Neuronal stem cell (in vitro differentiated cells): ENCODE data around the gene TAS2R16.

ENCODE experiments used
- DNase-seq: peaks from one replicate; pipeline ENCODE4 v3.0.0-alpha.2; 2013; ENCODE audit warnings: low spot score
- H2AFZ ChIP-seq: one replicate; pipeline ENCODE4 v1.6.1; 2013; ENCODE audit warnings: mild to moderate bottlenecking, low read length, inconsistent platforms
- H2AK5ac ChIP-seq: 2 replicates; pipeline ENCODE4 v1.6.1; 2013; ENCODE audit warnings: low read depth, mild to moderate bottlenecking, inconsistent platforms, low read length, moderate library complexity, mixed read lengths
- H2BK120ac ChIP-seq: 2 replicates; pipeline ENCODE4 v1.6.1; 2013; ENCODE audit warnings: low read depth, mild to moderate bottlenecking, inconsistent platforms, low read length, moderate library complexity, mixed read lengths
- H2BK12ac ChIP-seq: one replicate; pipeline ENCODE4 v1.6.1; 2013; ENCODE audit warnings: low read length, inconsistent platforms
- H2BK15ac ChIP-seq: 2 replicates; pipeline ENCODE4 v1.6.1; 2013; ENCODE audit warnings: mild to moderate bottlenecking, low read length, inconsistent platforms, mixed read lengths
- H2BK5ac ChIP-seq: one replicate; pipeline ENCODE4 v1.6.1; 2013; ENCODE audit warnings: inconsistent platforms, mild to moderate bottlenecking, low read length, moderate library complexity
- H3K14ac ChIP-seq: one replicate; pipeline ENCODE4 v1.6.1; 2013; ENCODE audit warnings: low read length, inconsistent platforms
- H3K18ac ChIP-seq: 2 replicates; pipeline ENCODE4 v1.6.1; 2013; ENCODE audit warnings: low read length, inconsistent platforms
- H3K23ac ChIP-seq: 2 replicates; pipeline ENCODE4 v1.6.1; 2013; ENCODE audit warnings: low read depth, mild to moderate bottlenecking, mixed read lengths, low read length, inconsistent platforms; ENCODE audit not compliant: poor library complexity
- H3K27ac ChIP-seq: replicated peaks from 3 replicates; pipeline ENCODE4 v1.5.1; 2013; ENCODE audit warnings: low read length, inconsistent platforms
- H3K27me3 ChIP-seq, 3 experiments: 2 replicates each; pipeline ENCODE4 v1.6.1; 2013; ENCODE audit warnings: low read length in 3 of 3, mild to moderate bottlenecking in 2 of 3, inconsistent platforms in 1 of 3, low read depth in 1 of 3, mixed read lengths in 1 of 3, moderate library complexity in 1 of 3; ENCODE audit not compliant: control insufficient read depth in 3 of 3, insufficient read depth in 3 of 3
- H3K36me3 ChIP-seq, 2 donors: replicated peaks in 1 of 2; 2 replicates each; pipeline ENCODE4 v1.6.1; 2013; ENCODE audit warnings: low read length in 2 of 2; ENCODE audit not compliant: control insufficient read depth in 2 of 2, insufficient read depth in 2 of 2
- H3K4ac ChIP-seq: 2 replicates; pipeline ENCODE4 v1.6.1; 2013; ENCODE audit warnings: inconsistent platforms, mild to moderate bottlenecking, low read length, moderate library complexity
- H3K4me1 ChIP-seq, 2 donors: 1 replicate in 1 of 2; 2 replicates in 1 of 2; pipeline ENCODE4 v1.6.1; 2013; ENCODE audit warnings: low read length in 2 of 2, low read depth in 1 of 2; ENCODE audit not compliant: control insufficient read depth in 2 of 2, insufficient read depth in 1 of 2
- H3K4me2 ChIP-seq: one replicate; pipeline ENCODE4 v1.6.1; 2013; ENCODE audit warnings: mild to moderate bottlenecking, low read length, inconsistent platforms; ENCODE audit not compliant: insufficient read depth, poor library complexity, severe bottlenecking
- H3K4me3 ChIP-seq, 2 donors: 2 replicates each; pipeline ENCODE4 v1.5.1; 2013; ENCODE audit warnings: low read length in 2 of 2, mild to moderate bottlenecking in 2 of 2, inconsistent platforms in 1 of 2, moderate library complexity in 1 of 2
- H3K79me1 ChIP-seq: one replicate; pipeline ENCODE4 v1.6.1; 2013; ENCODE audit warnings: low read depth, mild to moderate bottlenecking, inconsistent platforms, low read length, moderate library complexity
- H3K9ac ChIP-seq: one replicate; pipeline ENCODE4 v1.6.1; 2013; ENCODE audit warnings: mild to moderate bottlenecking, low read depth, low read length, inconsistent platforms; ENCODE audit not compliant: poor library complexity
- H3K9me3 ChIP-seq, 2 donors: replicated peaks in 1 of 2; 2 replicates each; pipeline versions ENCODE3 to v1.6.1; 2013; ENCODE audit warnings: low read length in 2 of 2, mild to moderate bottlenecking in 2 of 2, inconsistent platforms in 1 of 2, low read depth in 1 of 2, mixed read lengths in 1 of 2, moderate library complexity in 1 of 2; ENCODE audit not compliant: control insufficient read depth in 2 of 2, insufficient read depth in 1 of 2
- H4K8ac ChIP-seq: one replicate; pipeline ENCODE4 v1.6.1; 2013; ENCODE audit warnings: low read depth, mild to moderate bottlenecking, inconsistent platforms, low read length, moderate library complexity
- H4K91ac ChIP-seq: one replicate; pipeline ENCODE4 v1.6.1; 2013; ENCODE audit warnings: low read length, low read depth, mild to moderate bottlenecking, inconsistent platforms; ENCODE audit not compliant: poor library complexity
- WGBS, 2 donors: extraction: QIAGEN DNeasy Blood & Tissue Kit; methylation state at CpG; one replicate each; pipeline ENCODE4 v1.1.7; 2013; ENCODE audit warnings: missing lambda C conversion rate in 2 of 2, mixed read lengths in 1 of 2; ENCODE audit not compliant: insufficient read length in 2 of 2, insufficient replicate concordance in 1 of 2; ENCODE audit errors: extremely low coverage in 2 of 2; 5-methylcytosine and 5-hydroxymethylcytosine counted together

The TAS2R16 gene

DNA sequence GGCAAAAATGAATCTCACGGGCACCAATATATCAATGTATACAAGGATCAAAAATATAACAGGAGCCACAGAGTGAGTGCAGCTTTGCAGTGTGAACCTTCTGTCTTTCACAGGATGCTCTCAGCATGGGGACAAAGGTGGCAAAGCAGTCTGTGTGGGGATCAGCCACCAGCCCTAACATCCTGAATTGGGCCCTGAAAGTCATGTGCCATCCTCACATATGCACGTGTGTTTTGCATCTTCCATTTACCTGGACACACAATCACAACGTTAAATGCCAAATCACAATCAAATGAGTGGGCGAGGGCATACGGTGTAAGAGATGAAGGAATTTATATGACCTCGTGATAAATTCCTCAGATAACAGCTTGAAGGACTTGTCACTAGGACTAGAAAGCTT is 6.5 kb downstream of the TAS2R16 start:
- Histone ChIP-seq H3K4me3 (no peak overlapping the region), H2BK5ac (no peak overlapping the region), H2BK120ac (no peak overlapping the region), H4K8ac (no peak overlapping the region), H2AK5ac (no peak overlapping the region), H3K4ac (no peak overlapping the region), H3K14ac (no peak overlapping the region), H3K36me3 (no peaks in the 10 kb centered on the region), H3K27me3 (no peaks in the 10 kb centered on the region), H3K79me1 (no peaks in the 10 kb centered on the region), H3K23ac (no peak overlapping the region), H2BK15ac (no peak overlapping the region), H3K4me2 (no peak overlapping the region), H3K27ac (no peak overlapping the region), H3K9ac (no peak overlapping the region), H3K4me1 (peaks cover 0 to 2% of the 10 kb centered on the region in 2 donors), H2AFZ (no peak overlapping the region), H3K18ac (no peak overlapping the region), H2BK12ac (no peak overlapping the region), H4K91ac (no peak overlapping the region), H3K9me3 (no peaks in the 10 kb centered on the region)
- DNase-seq, result no peak
- WGBS, 2 donors, result no CpG with 5 or more reads among the region's 6 CpGs

- no peak for DNase-seq
- Histone ChIP-seq H4K91ac (no peak overlapping the region), H2BK15ac (no peak overlapping the region), H2BK12ac (no peak overlapping the region), H3K9me3 (no peaks in the 10 kb centered on the region), H3K4me1 (peaks cover under 1 to 3% of the 10 kb centered on the region in 2 donors), H3K18ac (no peak overlapping the region), H3K27ac (no peak overlapping the region), H3K4ac (no peak overlapping the region), H2BK120ac (no peak overlapping the region), H3K4me2 (no peak overlapping the region), H3K14ac (no peak overlapping the region), H2AK5ac (no peak overlapping the region), H3K4me3 (no peak overlapping the region), H3K9ac (peak overlapping the region; percentile 12), H3K79me1 (no peaks in the 10 kb centered on the region), H2AFZ (no peak overlapping the region), H3K23ac (no peak overlapping the region), H3K27me3 (no peaks in the 10 kb centered on the region), H4K8ac (no peak overlapping the region), H2BK5ac (no peak overlapping the region), H3K36me3 (no peaks in the 10 kb centered on the region)
- WGBS, 2 donors, result no CpG with 5 or more reads among the region's 4 CpGs
Observed at GRCh38 chr7:122988333-122988732, 7.2 kb downstream of the TAS2R16 start.

GRCh38 chr7:122987463-122987862 is 8.0 kb downstream of the TAS2R16 start:
- Histone ChIP-seq H2AFZ (no peak overlapping the region), H3K79me1 (no peaks in the 10 kb centered on the region), H2BK12ac (no peak overlapping the region), H3K23ac (no peak overlapping the region), H3K14ac (no peak overlapping the region), H3K27me3 (no peaks in the 10 kb centered on the region), H2BK120ac (no peak overlapping the region), H3K4me3 (no peak overlapping the region), H2AK5ac (no peak overlapping the region), H3K4ac (no peak overlapping the region), H3K18ac (no peak overlapping the region), H3K4me2 (no peak overlapping the region), H3K36me3 (no peaks in the 10 kb centered on the region), H3K9me3 (no peaks in the 10 kb centered on the region), H4K91ac (no peak overlapping the region), H2BK5ac (no peak overlapping the region), H3K9ac (no peak overlapping the region), H3K27ac (no peak overlapping the region), H3K4me1 (peaks cover 3 to 6% of the 10 kb centered on the region in 2 donors), H2BK15ac (no peak overlapping the region), H4K8ac (no peak overlapping the region)
- no CpG with 5 or more reads among the region's 2 CpGs for WGBS, 2 donors
- DNase-seq, result no peak

DNA sequence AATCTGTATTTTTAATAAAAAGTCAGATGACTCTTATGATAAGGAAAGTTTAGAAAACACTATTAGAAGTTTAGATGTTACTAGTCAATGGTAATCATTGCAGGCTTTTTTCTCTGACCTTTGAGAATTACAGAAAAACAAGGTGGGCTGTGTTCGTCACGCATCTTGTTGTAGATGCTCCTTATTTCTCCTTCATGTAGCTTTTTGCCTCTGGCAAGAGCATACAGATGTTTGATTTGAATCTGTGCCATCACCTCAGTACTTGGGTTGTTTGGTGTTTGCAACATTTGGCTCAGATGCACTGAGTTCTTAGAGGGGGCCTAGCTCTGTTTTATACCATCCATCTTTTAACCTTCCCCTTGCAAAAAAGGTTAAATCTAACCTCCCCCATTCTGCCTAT is 11.5 kb downstream of the TAS2R16 start:
- Histone ChIP-seq H3K14ac (no peak overlapping the region), H2AK5ac (no peak overlapping the region), H3K18ac (no peak overlapping the region), H4K91ac (no peak overlapping the region), H3K9ac (no peak overlapping the region), H2AFZ (no peak overlapping the region), H2BK120ac (no peak overlapping the region), H3K79me1 (no peaks in the 10 kb centered on the region), H3K27ac (no peak overlapping the region), H3K27me3 (no peaks in the 10 kb centered on the region), H2BK12ac (no peak overlapping the region), H3K4me2 (no peak overlapping the region), H4K8ac (no peak overlapping the region), H3K23ac (no peak overlapping the region), H3K4me3 (no peak overlapping the region), H3K4me1 (peaks cover 3 to 6% of the 10 kb centered on the region in 2 donors), H3K36me3 (no peaks in the 10 kb centered on the region), H3K4ac (no peak overlapping the region), H2BK5ac (no peak overlapping the region), H3K9me3 (no peaks in the 10 kb centered on the region), H2BK15ac (no peak overlapping the region)
- WGBS, 2 donors, result no CpG with 5 or more reads among the region's 2 CpGs
- DNase-seq, result no peak
